SK-N-SH treated with all-trans-retinoic acid at 6 μM for 48 hours (cell line): ENCODE measurements around the gene ZNF343.

Source experiments
- ATAC-seq: fragments of 200-7000 bp; cut with Tn5 transposase; 3 replicates; pipeline ENCODE4 v1.9.1; 2020; ENCODE audit warnings: mild to moderate bottlenecking, moderate library complexity
- ARNTL ChIP-seq: fragments of 450-650 bp; formaldehyde crosslinking; IDR thresholded peaks from 2 replicates; pipeline ENCODE4 v1.5.0; 2020; ENCODE audit warnings: low read depth, mild to moderate bottlenecking, moderate library complexity, borderline replicate concordance
- BACH2 ChIP-seq: fragments of 250-450 bp; sonication (Bioruptor Pico); IDR thresholded peaks from 2 replicates; pipeline ENCODE4 v1.9.0; 2021; ENCODE audit warnings: mild to moderate bottlenecking, borderline replicate concordance
- CREB5 ChIP-seq: fragments of 250-450 bp; sonication (Bioruptor Pico); IDR thresholded peaks from 2 replicates; pipeline ENCODE4 v1.5.1; 2020; ENCODE audit warnings: low read depth, mild to moderate bottlenecking, moderate library complexity
- CSDC2 ChIP-seq: fragments of 250-450 bp; sonication (Bioruptor Pico); IDR thresholded peaks from 2 replicates; pipeline ENCODE4 v1.5.0; 2020; ENCODE audit warnings: mild to moderate bottlenecking, moderate library complexity
- ESRRG ChIP-seq: fragments of 250-450 bp; sonication (Bioruptor Pico); IDR thresholded peaks from 2 replicates; pipeline ENCODE4 v1.6.1; 2021; ENCODE audit warnings: mild to moderate bottlenecking
- GLIS3 ChIP-seq: fragments of 250-450 bp; sonication (Bioruptor Pico); IDR thresholded peaks from 2 replicates; pipeline ENCODE4 v1.5.0; 2020; ENCODE audit warnings: mild to moderate bottlenecking, moderate library complexity
- ISL1 ChIP-seq: fragments of 250-450 bp; sonication (Bioruptor Pico); IDR thresholded peaks from 2 replicates; pipeline ENCODE4 v2.1.2; 2022; ENCODE audit warnings: mild to moderate bottlenecking, moderate library complexity
- OSR1 ChIP-seq: fragments of 250-450 bp; sonication (Bioruptor Pico); IDR thresholded peaks from 2 replicates; pipeline ENCODE4 v1.8.0; 2022; ENCODE audit warnings: moderate library complexity, mild to moderate bottlenecking, inconsistent platforms
- POU6F1 ChIP-seq: fragments of 250-450 bp; sonication (Bioruptor Pico); IDR thresholded peaks from 2 replicates; pipeline ENCODE4 v1.8.0; 2021; ENCODE audit warnings: low read depth, mild to moderate bottlenecking, moderate library complexity, borderline replicate concordance
- PPARA ChIP-seq: fragments of 250-450 bp; sonication (Bioruptor Pico); IDR thresholded peaks from 2 replicates; pipeline ENCODE4 v1.5.0; 2020; ENCODE audit warnings: mild to moderate bottlenecking, borderline replicate concordance
- SNAI2 ChIP-seq: fragments of 250-450 bp; sonication (Bioruptor Pico); IDR thresholded peaks from 2 replicates; pipeline ENCODE4 v1.5.0; 2020; ENCODE audit warnings: mild to moderate bottlenecking, moderate library complexity
- TCF4 ChIP-seq: fragments of 250-450 bp; sonication (Bioruptor Pico); IDR thresholded peaks from 2 replicates; pipeline ENCODE4 v1.8.0; 2021; ENCODE audit warnings: mild to moderate bottlenecking, moderate library complexity, borderline replicate concordance
- TOX ChIP-seq: fragments of 250-450 bp; sonication (Bioruptor Pico); IDR thresholded peaks from 2 replicates; pipeline ENCODE4 v1.8.0; 2021; ENCODE audit warnings: mild to moderate bottlenecking, moderate library complexity, borderline replicate concordance
- ZC3H10 ChIP-seq: fragments of 250-450 bp; sonication (Bioruptor Pico); IDR thresholded peaks from 2 replicates; pipeline ENCODE4 v1.5.1; 2021; ENCODE audit warnings: mild to moderate bottlenecking, moderate library complexity
- ZFP3 ChIP-seq: fragments of 250-450 bp; sonication (Bioruptor Pico); IDR thresholded peaks from 2 replicates; pipeline ENCODE4 v1.5.0; 2020; ENCODE audit warnings: mild to moderate bottlenecking, moderate library complexity
- ZFP30 ChIP-seq: fragments of 450-650 bp; formaldehyde crosslinking; IDR thresholded peaks from 2 replicates; pipeline ENCODE4 v1.5.0; 2022; ENCODE audit warnings: mild to moderate bottlenecking, moderate library complexity
- ZNF565 ChIP-seq: fragments of 450-650 bp; formaldehyde crosslinking; conservative IDR thresholded peaks from 2 replicates; pipeline ENCODE4 v1.5.0; 2020; ENCODE audit warnings: low read depth, mild to moderate bottlenecking, moderate library complexity
- ZNF70 ChIP-seq: fragments of 450-650 bp; formaldehyde crosslinking; IDR thresholded peaks from 2 replicates; pipeline ENCODE4 v1.5.0; 2020; ENCODE audit warnings: mild to moderate bottlenecking, moderate library complexity
- ZNF8 ChIP-seq: fragments of 450-650 bp; formaldehyde crosslinking; IDR thresholded peaks from 2 replicates; pipeline ENCODE4 v1.5.0; 2020; ENCODE audit warnings: mild to moderate bottlenecking, moderate library complexity
- TF ChIP-seq, protein P1 (sequence below): fragments of 250-450 bp; sonication (Bioruptor Pico); IDR thresholded peaks from 2 replicates; pipeline ENCODE4 v1.8.0; 2020; ENCODE audit warnings: mild to moderate bottlenecking, moderate library complexity, borderline replicate concordance
- TF ChIP-seq, protein P2 (sequence below): fragments of 250-450 bp; sonication (Bioruptor Pico); IDR thresholded peaks from 2 replicates; pipeline ENCODE4 v1.5.0; 2020; ENCODE audit warnings: mild to moderate bottlenecking, moderate library complexity

Gene ZNF343

DNA sequence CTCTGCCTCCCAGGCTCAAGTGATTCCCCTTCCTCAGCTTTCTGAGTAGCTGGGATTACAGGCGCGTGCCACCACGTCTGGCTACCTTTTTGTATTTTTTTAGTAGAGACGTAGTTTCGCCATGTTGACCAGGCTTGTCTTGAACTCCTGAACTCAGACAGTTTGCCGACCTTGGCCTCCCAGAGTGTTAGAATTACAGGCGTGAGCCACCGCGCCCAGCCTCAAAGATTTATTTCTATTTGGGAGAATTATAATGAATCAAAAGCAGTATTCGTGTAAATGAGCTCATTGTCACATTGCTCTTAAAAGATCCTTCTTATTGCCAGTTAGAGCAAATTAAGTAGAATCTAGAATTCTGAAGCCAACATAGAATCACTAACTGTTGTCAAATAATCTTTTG is 9.4 kb upstream of the ZNF343 start:
- no peak for TF ChIP-seq ESRRG (CRISPR knock-in tag)
- no peak for TF ChIP-seq ZFP30
- TF ChIP-seq BACH2 (CRISPR knock-in tag) = no peak
- no peak for TF ChIP-seq GLIS3 (CRISPR knock-in tag)
- TF ChIP-seq TOX (CRISPR knock-in tag) = no peak
- no peak for TF ChIP-seq ZNF8
- TF ChIP-seq TCF4 = no peak
- TF ChIP-seq SNAI2 (CRISPR knock-in tag) = no peak
- TF ChIP-seq ISL1 (CRISPR knock-in tag) = no peak
- TF ChIP-seq CSDC2 (CRISPR knock-in tag) = no peak
- TF ChIP-seq, protein P1, sequence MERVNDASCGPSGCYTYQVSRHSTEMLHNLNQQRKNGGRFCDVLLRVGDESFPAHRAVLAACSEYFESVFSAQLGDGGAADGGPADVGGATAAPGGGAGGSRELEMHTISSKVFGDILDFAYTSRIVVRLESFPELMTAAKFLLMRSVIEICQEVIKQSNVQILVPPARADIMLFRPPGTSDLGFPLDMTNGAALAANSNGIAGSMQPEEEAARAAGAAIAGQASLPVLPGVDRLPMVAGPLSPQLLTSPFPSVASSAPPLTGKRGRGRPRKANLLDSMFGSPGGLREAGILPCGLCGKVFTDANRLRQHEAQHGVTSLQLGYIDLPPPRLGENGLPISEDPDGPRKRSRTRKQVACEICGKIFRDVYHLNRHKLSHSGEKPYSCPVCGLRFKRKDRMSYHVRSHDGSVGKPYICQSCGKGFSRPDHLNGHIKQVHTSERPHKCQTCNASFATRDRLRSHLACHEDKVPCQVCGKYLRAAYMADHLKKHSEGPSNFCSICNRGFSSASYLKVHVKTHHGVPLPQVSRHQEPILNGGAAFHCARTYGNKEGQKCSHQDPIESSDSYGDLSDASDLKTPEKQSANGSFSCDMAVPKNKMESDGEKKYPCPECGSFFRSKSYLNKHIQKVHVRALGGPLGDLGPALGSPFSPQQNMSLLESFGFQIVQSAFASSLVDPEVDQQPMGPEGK (CRISPR knock-in tag) = no peak
- TF ChIP-seq ZC3H10 (CRISPR knock-in tag) = no peak
- TF ChIP-seq ZFP3 (CRISPR knock-in tag) = no peak
- TF ChIP-seq POU6F1 = no peak
- no peak for TF ChIP-seq ARNTL
- TF ChIP-seq PPARA (CRISPR knock-in tag) = no peak
- TF ChIP-seq, all 23 proteins: peak for 0
- ATAC-seq = no peak

DNA sequence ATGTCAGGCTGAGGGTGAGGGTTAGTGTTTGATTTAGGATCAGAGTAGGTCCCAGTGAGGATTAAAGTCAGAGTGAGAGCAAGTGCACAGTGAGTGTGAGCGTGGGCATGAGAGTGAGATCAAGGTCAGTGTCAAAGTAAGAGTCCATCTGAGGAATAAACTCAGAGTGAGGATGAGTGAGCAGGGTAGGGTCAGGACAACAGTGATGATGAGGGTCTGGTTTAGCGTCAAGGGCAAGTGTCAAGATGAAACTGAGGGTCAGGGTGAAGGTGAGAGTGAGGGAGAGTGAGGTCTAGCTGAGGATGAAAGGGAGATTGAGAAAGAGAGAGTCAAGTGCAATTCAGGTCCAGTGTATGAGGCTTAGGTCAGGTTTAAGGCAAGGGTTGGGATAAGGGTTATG is 7.7 kb upstream of the ZNF343 start:
- TF ChIP-seq GLIS3 (CRISPR knock-in tag) (no peak), ZFP3 (CRISPR knock-in tag) (no peak), SNAI2 (CRISPR knock-in tag) (no peak), CREB5 (CRISPR knock-in tag) (no peak), POU6F1 (no peak), ISL1 (CRISPR knock-in tag) (no peak), ZC3H10 (CRISPR knock-in tag) (no peak), ZFP30 (no peak), ESRRG (CRISPR knock-in tag) (no peak), OSR1 (CRISPR knock-in tag) (no peak), ZNF565 (CRISPR knock-in tag) (no peak), ARNTL (no peak), ZNF70 (no peak)
- TF ChIP-seq, protein P2, sequence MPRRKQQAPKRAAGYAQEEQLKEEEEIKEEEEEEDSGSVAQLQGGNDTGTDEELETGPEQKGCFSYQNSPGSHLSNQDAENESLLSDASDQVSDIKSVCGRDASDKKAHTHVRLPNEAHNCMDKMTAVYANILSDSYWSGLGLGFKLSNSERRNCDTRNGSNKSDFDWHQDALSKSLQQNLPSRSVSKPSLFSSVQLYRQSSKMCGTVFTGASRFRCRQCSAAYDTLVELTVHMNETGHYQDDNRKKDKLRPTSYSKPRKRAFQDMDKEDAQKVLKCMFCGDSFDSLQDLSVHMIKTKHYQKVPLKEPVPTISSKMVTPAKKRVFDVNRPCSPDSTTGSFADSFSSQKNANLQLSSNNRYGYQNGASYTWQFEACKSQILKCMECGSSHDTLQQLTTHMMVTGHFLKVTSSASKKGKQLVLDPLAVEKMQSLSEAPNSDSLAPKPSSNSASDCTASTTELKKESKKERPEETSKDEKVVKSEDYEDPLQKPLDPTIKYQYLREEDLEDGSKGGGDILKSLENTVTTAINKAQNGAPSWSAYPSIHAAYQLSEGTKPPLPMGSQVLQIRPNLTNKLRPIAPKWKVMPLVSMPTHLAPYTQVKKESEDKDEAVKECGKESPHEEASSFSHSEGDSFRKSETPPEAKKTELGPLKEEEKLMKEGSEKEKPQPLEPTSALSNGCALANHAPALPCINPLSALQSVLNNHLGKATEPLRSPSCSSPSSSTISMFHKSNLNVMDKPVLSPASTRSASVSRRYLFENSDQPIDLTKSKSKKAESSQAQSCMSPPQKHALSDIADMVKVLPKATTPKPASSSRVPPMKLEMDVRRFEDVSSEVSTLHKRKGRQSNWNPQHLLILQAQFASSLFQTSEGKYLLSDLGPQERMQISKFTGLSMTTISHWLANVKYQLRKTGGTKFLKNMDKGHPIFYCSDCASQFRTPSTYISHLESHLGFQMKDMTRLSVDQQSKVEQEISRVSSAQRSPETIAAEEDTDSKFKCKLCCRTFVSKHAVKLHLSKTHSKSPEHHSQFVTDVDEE (CRISPR knock-in tag) = no peak
- no peak for ATAC-seq

GRCh38 chr20:2515203-2515602 is 6.5 kb upstream of the ZNF343 start:
- TF ChIP-seq GLIS3 (CRISPR knock-in tag) = no peak
- no peak for TF ChIP-seq ZNF70
- TF ChIP-seq, protein P2 (CRISPR knock-in tag) = no peak
- TF ChIP-seq POU6F1 = no peak
- TF ChIP-seq ZC3H10 (CRISPR knock-in tag) = no peak

More at GRCh38 chr20:2515203-2515602, 6.5 kb upstream of the ZNF343 start:
- ATAC-seq = no peak
